GM12865 (cell line): Measurements from ENCODE around the gene MCF2L2.

Source experiments
- DNase-seq: peaks from one replicate; pipeline ENCODE4 v3.0.0; 2010; ENCODE audit warnings: low read depth
- H3K4me3 ChIP-seq: 2 replicates; pipeline ENCODE4 v1.5.1; 2011; ENCODE audit warnings: mild to moderate bottlenecking, low read depth, low read length, control low read depth
- CTCF ChIP-seq: IDR thresholded peaks from 2 replicates; pipeline ENCODE4 v1.5.1; 2011; ENCODE audit warnings: low read length, control low read depth, low read depth, inconsistent platforms; ENCODE audit not compliant: insufficient read depth; ENCODE audit errors: missing control alignments

The MCF2L2 gene

GRCh38 chr3:183385698-183386613 is 42.5 kb downstream of the MCF2L2 start:
- DNase-seq = peak; percentile 74
- TF ChIP-seq CTCF = peak; percentile 63
- H3K4me3 ChIP-seq = no peak overlapping the region

- TF ChIP-seq CTCF = no peak
- DNase-seq = no peak
- no peak overlapping the region for H3K4me3 ChIP-seq
Measured at GRCh38 chr3:183381673-183382072, 46.7 kb downstream of the MCF2L2 start.

GRCh38 chr3:183381179-183381578 is 47.2 kb downstream of the MCF2L2 start:
- DNase-seq = no peak

GRCh38 chr3:183378951-183379350 is 49.5 kb downstream of the MCF2L2 start:
- TF ChIP-seq CTCF = no peak
- no peak overlapping the region for H3K4me3 ChIP-seq
- DNase-seq = no peak

More at GRCh38 chr3:183381179-183381578, 47.2 kb downstream of the MCF2L2 start:
- no peak overlapping the region for H3K4me3 ChIP-seq
- TF ChIP-seq CTCF = no peak

GRCh38 chr3:183378545-183378944 is 49.9 kb downstream of the MCF2L2 start:
- no peak overlapping the region for H3K4me3 ChIP-seq
- TF ChIP-seq CTCF = no peak

GRCh38 chr3:183378008-183378407 is 50.4 kb downstream of the MCF2L2 start:
- TF ChIP-seq CTCF = no peak
- no peak for DNase-seq
- no peak overlapping the region for H3K4me3 ChIP-seq

More at GRCh38 chr3:183378545-183378944, 49.9 kb downstream of the MCF2L2 start:
- DNase-seq = no peak

GRCh38 chr3:183377307-183377959 is 51.0 kb downstream of the MCF2L2 start:
- no peak for TF ChIP-seq CTCF
- H3K4me3 ChIP-seq = no peak overlapping the region
- peak; percentile 46 for DNase-seq
